HuH-7 (cell line): ENCODE measurements around the gene FNDC3B.

Experiments
- DNase-seq: peaks from one replicate; pipeline ENCODE4 v3.0.0; 2011; ENCODE audit warnings: low spot score

FNDC3B gene

GRCh38 chr3:172402892-172403643 lies 363.7 kb downstream of the FNDC3B start:
- no peak for DNase-seq

GRCh38 chr3:172404237-172404962 lies 365.0 kb downstream of the FNDC3B start:
- DNase-seq: no peak

- DNase-seq: no peak
These were observed 366.5 kb downstream of the FNDC3B start for GRCh38 chr3:172405914-172406313.

GRCh38 chr3:172407872-172408271 lies 368.5 kb downstream of the FNDC3B start:
- DNase-seq: no peak

- no peak for DNase-seq
These were observed 371.5 kb downstream of the FNDC3B start for GRCh38 chr3:172410702-172411477.

GRCh38 chr3:172411478-172411947 lies 372.1 kb downstream of the FNDC3B start:
- no peak for DNase-seq

- no peak for DNase-seq
These were observed 375.9 kb downstream of the FNDC3B start for GRCh38 chr3:172415323-172415722.

- peak; percentile 45 for DNase-seq
These were observed 398.3 kb downstream of the FNDC3B start for GRCh38 chr3:172437713-172438112.

GRCh38 chr3:172438186-172438585 lies 398.8 kb downstream of the FNDC3B start:
- no peak for DNase-seq

- DNase-seq: no peak
These were observed 402.2 kb downstream of the FNDC3B start for GRCh38 chr3:172441581-172441980.

- no peak for DNase-seq
These were observed 403.2 kb downstream of the FNDC3B start for GRCh38 chr3:172442606-172443005.

- no peak for DNase-seq
These were observed 405.4 kb downstream of the FNDC3B start for GRCh38 chr3:172444821-172445220.

GRCh38 chr3:172446198-172446597 lies 406.8 kb downstream of the FNDC3B start:
- DNase-seq: no peak

GRCh38 chr3:172447611-172448579 lies 408.5 kb downstream of the FNDC3B start, which contains the start of gene GHSR:
GHSR (minus strand) TSS chr3:172448456; CDS start chr3:172448413, 43 bp downstream.
- no peak for DNase-seq

GRCh38 chr3:172448661-172449465 lies 409.5 kb downstream of the FNDC3B start:
- no peak for DNase-seq

- peak; percentile 63 for DNase-seq
These were observed 410.2 kb downstream of the FNDC3B start for GRCh38 chr3:172449466-172450149.
